NT2/D1 (cell line): ENCODE data around the gene MYO9B.

Experiments used
- DNase-seq: peaks from one replicate; pipeline ENCODE4 v3.0.0-alpha.2; 2011; ENCODE audit warnings: low read depth, low spot score
- H3K27me3 ChIP-seq: 2 replicates; pipeline ENCODE4 v1.6.0; 2011; ENCODE audit warnings: mild to moderate bottlenecking; ENCODE audit not compliant: insufficient read length, insufficient read depth
- H3K36me3 ChIP-seq: 2 replicates; pipeline ENCODE4 v1.6.1; 2011; ENCODE audit warnings: mild to moderate bottlenecking, low read length, mixed read lengths; ENCODE audit not compliant: insufficient read depth, insufficient read length
- H3K4me1 ChIP-seq: 2 replicates; pipeline ENCODE4 v1.5.1; 2011; ENCODE audit not compliant: insufficient read depth, insufficient read length
- H3K4me3 ChIP-seq: 2 replicates; pipeline ENCODE4 v1.5.1; 2011; ENCODE audit warnings: low read depth; ENCODE audit not compliant: insufficient read length
- H3K9ac ChIP-seq: 2 replicates; pipeline ENCODE4 v1.6.0; 2011; ENCODE audit warnings: low read depth; ENCODE audit not compliant: insufficient read length
- H3K9me3 ChIP-seq: 2 replicates; pipeline ENCODE4 v1.5.1; 2011; ENCODE audit warnings: mild to moderate bottlenecking, low read length; ENCODE audit not compliant: insufficient read depth
- SUZ12 ChIP-seq: IDR thresholded peaks from 2 replicates; pipeline ENCODE4 v1.6.1; 2011; ENCODE audit not compliant: insufficient read length, insufficient read depth; ENCODE audit errors: extremely low read depth
- YY1 ChIP-seq: IDR thresholded peaks from 2 replicates; pipeline ENCODE4 v1.6.1; 2011; ENCODE audit not compliant: insufficient read length, insufficient read depth
- ZNF274 ChIP-seq: IDR thresholded peaks from 2 replicates; pipeline ENCODE4 v1.6.1; 2011; ENCODE audit warnings: mild to moderate bottlenecking, low read depth, low read length

Gene MYO9B

GRCh38 chr19:17063428-17063827 is 12.1 kb upstream of the MYO9B start:
- H3K36me3 ChIP-seq, result peaks cover 85% of the 10 kb centered on the region
- no peak for DNase-seq
- no peaks in the 10 kb centered on the region for H3K4me1 ChIP-seq
- H3K4me3 ChIP-seq, result no peak overlapping the region
- no peaks in the 10 kb centered on the region for H3K27me3 ChIP-seq
- no peak overlapping the region for H3K9ac ChIP-seq
- TF ChIP-seq ZNF274, result no peak
- no peak for TF ChIP-seq SUZ12
- no peak for TF ChIP-seq YY1
- peaks cover 55% of the 10 kb centered on the region for H3K9me3 ChIP-seq

DNA sequence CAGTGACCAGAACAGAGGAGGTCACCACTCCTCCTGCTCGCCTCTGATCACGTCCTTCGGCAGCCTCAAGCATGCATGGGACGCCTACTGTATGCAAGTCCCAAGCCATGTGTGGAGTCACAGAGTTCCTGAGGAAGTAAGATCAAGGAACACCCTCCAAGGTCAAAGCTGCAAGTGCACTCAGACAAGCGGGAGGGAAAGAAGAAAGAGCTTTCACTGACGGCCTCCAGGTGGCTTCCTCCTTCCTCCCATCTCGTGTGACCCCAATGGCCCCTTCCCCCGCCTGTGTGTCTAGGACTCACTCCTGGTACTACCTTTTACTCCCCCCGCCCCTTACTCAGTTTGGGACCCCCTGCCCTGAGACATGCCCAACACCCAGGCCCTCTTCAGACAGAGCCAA is 6.4 kb upstream of the MYO9B start:
- DNase-seq, result no peak
- Histone ChIP-seq H3K9me3 (peaks cover 12% of the 10 kb centered on the region), H3K27me3 (no peaks in the 10 kb centered on the region), H3K4me1 (peaks cover 6% of the 10 kb centered on the region), H3K4me3 (no peak overlapping the region), H3K36me3 (peaks cover 81% of the 10 kb centered on the region), H3K9ac (no peak overlapping the region)
- TF ChIP-seq ZNF274 (no peak), SUZ12 (no peak), YY1 (no peak)

DNA sequence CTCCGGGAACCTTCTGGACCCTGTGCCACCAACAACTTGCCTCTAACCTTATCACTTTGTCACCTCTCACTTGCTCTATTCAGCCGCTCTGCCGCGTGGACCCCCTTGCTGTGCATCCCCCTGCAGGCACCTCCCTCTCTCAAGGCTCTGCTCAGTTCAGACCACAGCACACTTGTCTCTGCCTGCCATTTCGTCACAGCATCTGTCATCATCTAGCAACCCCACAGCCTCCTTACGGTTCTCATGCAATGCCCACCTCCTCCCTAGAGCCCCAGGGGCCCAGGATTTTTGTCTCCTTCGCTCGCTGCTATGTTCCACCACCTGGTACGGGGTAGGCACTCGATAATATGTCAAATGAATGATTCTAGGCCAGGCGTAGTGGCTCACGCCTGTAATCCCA is 5.2 kb upstream of the MYO9B start:
- Histone ChIP-seq H3K36me3 (peaks cover 71% of the 10 kb centered on the region), H3K27me3 (no peaks in the 10 kb centered on the region), H3K4me3 (no peak overlapping the region), H3K4me1 (peaks cover 8% of the 10 kb centered on the region), H3K9ac (no peak overlapping the region), H3K9me3 (no peaks in the 10 kb centered on the region)
- DNase-seq, result no peak
- no peak for TF ChIP-seq YY1
- TF ChIP-seq ZNF274, result no peak
- no peak for TF ChIP-seq SUZ12

GRCh38 chr19:17070912-17071311 is 4.7 kb upstream of the MYO9B start:
- Histone ChIP-seq H3K9ac (no peak overlapping the region), H3K4me3 (no peak overlapping the region), H3K27me3 (no peaks in the 10 kb centered on the region), H3K36me3 (peaks cover 68% of the 10 kb centered on the region), H3K9me3 (no peaks in the 10 kb centered on the region), H3K4me1 (peaks cover 8% of the 10 kb centered on the region)
- no peak for TF ChIP-seq ZNF274
- no peak for TF ChIP-seq SUZ12
- no peak for TF ChIP-seq YY1
- no peak for DNase-seq

- H3K4me1 ChIP-seq, result peaks cover 19% of the 10 kb centered on the region
- peak overlapping the region; percentile 94 for H3K4me3 ChIP-seq
- no peaks in the 10 kb centered on the region for H3K9me3 ChIP-seq
- TF ChIP-seq ZNF274 (no peak), YY1 (no peak), SUZ12 (no peak)
- H3K27me3 ChIP-seq, result no peaks in the 10 kb centered on the region
- peak overlapping the region; percentile 98 for H3K9ac ChIP-seq
- peaks cover 64% of the 10 kb centered on the region for H3K36me3 ChIP-seq
- DNase-seq, result no peak
Observed at GRCh38 chr19:17073869-17074633, 1.5 kb upstream of the MYO9B start.

- TF ChIP-seq YY1 (no peak), SUZ12 (no peak), ZNF274 (no peak)
- Histone ChIP-seq H3K9ac (peak overlapping the region; percentile 98), H3K36me3 (peaks cover 58% of the 10 kb centered on the region), H3K27me3 (no peaks in the 10 kb centered on the region), H3K9me3 (no peaks in the 10 kb centered on the region), H3K4me1 (peaks cover 25% of the 10 kb centered on the region), H3K4me3 (peak overlapping the region; percentile 94)
- no peak for DNase-seq
Observed at GRCh38 chr19:17074634-17075034, 943 bp upstream of the MYO9B start.

DNA sequence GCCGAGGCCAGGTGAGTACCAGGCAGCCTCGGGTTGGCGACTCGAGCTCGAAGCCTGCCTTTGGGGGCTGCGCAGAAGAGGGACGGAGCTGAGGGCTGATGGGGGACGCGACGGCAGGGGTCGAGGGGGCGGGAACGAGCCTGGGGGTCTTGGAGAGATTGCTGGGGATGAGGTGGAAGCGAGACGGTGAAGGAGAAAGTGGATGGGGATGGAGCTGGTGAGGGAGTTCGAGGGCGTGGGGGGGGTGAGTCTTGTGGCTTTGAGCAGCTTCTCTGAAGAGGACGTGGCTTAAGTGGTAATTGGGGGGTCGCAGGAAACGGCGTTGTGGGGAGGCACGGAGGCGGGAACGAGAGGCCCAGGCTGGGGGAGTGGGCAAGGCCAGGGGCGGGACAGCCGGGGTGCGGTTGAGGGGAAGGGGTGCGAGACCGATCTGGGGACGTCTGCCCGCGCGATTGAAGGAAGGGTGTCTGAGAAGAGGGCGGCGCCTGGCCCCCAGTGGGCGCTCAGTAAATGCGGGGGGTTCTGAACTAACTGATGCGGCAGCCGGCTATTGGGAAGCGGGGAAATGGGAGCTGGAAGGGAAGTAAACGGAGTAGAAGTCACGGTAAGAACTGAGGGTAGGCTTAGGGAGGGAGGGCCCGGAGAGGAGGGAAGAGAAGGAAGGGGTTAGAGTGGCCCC is 426 bp downstream of the MYO9B start:
- H3K9ac ChIP-seq, result peak overlapping the region; percentile 90
- peaks cover 49% of the 10 kb centered on the region for H3K36me3 ChIP-seq
- H3K9me3 ChIP-seq, result no peaks in the 10 kb centered on the region
- no peaks in the 10 kb centered on the region for H3K27me3 ChIP-seq
- H3K4me1 ChIP-seq, result peaks cover 31% of the 10 kb centered on the region
- H3K4me3 ChIP-seq, result peak overlapping the region; percentile 82
- no peak for DNase-seq
- no peak for TF ChIP-seq SUZ12
- TF ChIP-seq YY1, result no peak
- no peak for TF ChIP-seq ZNF274
